RWPE2 (cell line): ENCODE data around the gene GEMIN5.

Experiments used
- ATAC-seq: fragments of 200-7000 bp; cut with Tn5 transposase; 3 replicates; pipeline ENCODE4 v1.9.1; 2021; ENCODE audit warnings: low read depth
- DNase-seq: peaks from one replicate; pipeline ENCODE4 v3.0.0-alpha.2; 2020; ENCODE audit warnings: low spot score
- H3K27ac ChIP-seq: fragments of 450-650 bp; 2 replicates; pipeline ENCODE4 v1.5.1; 2017; ENCODE audit warnings: mild to moderate bottlenecking; ENCODE audit not compliant: poor library complexity, severe bottlenecking
- H3K27me3 ChIP-seq: fragments of 250-450 bp; sonication (Bioruptor Pico); 2 replicates; pipeline ENCODE4 v1.5.1; 2021; ENCODE audit warnings: mild to moderate bottlenecking, moderate library complexity; ENCODE audit not compliant: insufficient read depth, poor library complexity, severe bottlenecking
- H3K36me3 ChIP-seq: fragments of 250-450 bp; sonication (Bioruptor Pico); 2 replicates; pipeline ENCODE4 v1.5.1; 2020; ENCODE audit warnings: low read depth, mild to moderate bottlenecking, moderate library complexity
- H3K4me1 ChIP-seq: fragments of 250-450 bp; sonication (Bioruptor Pico); 2 replicates; pipeline ENCODE4 v1.5.1; 2021; ENCODE audit warnings: mild to moderate bottlenecking, moderate library complexity; ENCODE audit not compliant: insufficient read depth, poor library complexity, severe bottlenecking
- H3K4me3 ChIP-seq: fragments of 250-450 bp; sonication (Bioruptor Pico); 2 replicates; pipeline ENCODE4 v1.5.1; 2021; ENCODE audit warnings: mild to moderate bottlenecking, moderate library complexity; ENCODE audit not compliant: severe bottlenecking
- H3K9me3 ChIP-seq: fragments of 250-450 bp; sonication (Bioruptor Pico); 2 replicates; pipeline ENCODE4 v1.5.1; 2021; ENCODE audit warnings: mild to moderate bottlenecking, moderate library complexity; ENCODE audit not compliant: severe bottlenecking
- CTCF ChIP-seq: fragments of 450-650 bp; IDR thresholded peaks from one replicate; pipeline ENCODE4 v1.5.1; 2017; ENCODE audit warnings: mild to moderate bottlenecking, moderate library complexity; ENCODE audit not compliant: poor library complexity, severe bottlenecking

Gene GEMIN5

GRCh38 chr5:154972476-154973080 is 34.6 kb upstream of the GEMIN5 start:
- Histone ChIP-seq H3K4me1 (no peaks in the 10 kb centered on the region), H3K36me3 (peaks cover 16% of the 10 kb centered on the region), H3K27ac (no peak overlapping the region), H3K4me3 (no peak overlapping the region), H3K27me3 (no peaks in the 10 kb centered on the region), H3K9me3 (no peaks in the 10 kb centered on the region)
- DNase-seq = no peak
- TF ChIP-seq CTCF = peak; percentile 83
- peak; percentile 56; the same call in 1 of the 3 replicates for ATAC-seq

GRCh38 chr5:154971501-154971900 is 33.5 kb upstream of the GEMIN5 start:
- Histone ChIP-seq H3K36me3 (peaks cover 27% of the 10 kb centered on the region), H3K4me3 (no peak overlapping the region), H3K9me3 (no peaks in the 10 kb centered on the region), H3K27ac (no peak overlapping the region), H3K27me3 (no peaks in the 10 kb centered on the region), H3K4me1 (no peaks in the 10 kb centered on the region)
- no peak for ATAC-seq
- no peak for TF ChIP-seq CTCF
- no peak for DNase-seq

- Histone ChIP-seq H3K9me3 (no peaks in the 10 kb centered on the region), H3K4me1 (no peaks in the 10 kb centered on the region), H3K36me3 (peaks cover 32% of the 10 kb centered on the region), H3K27ac (no peak overlapping the region), H3K27me3 (no peaks in the 10 kb centered on the region), H3K4me3 (no peak overlapping the region)
- DNase-seq (no peak), ATAC-seq (peak; percentile 40; the same call in 1 of the 3 replicates)
- TF ChIP-seq CTCF = no peak
Observed at GRCh38 chr5:154970759-154971158, 32.7 kb upstream of the GEMIN5 start.

- H3K9me3 ChIP-seq = no peaks in the 10 kb centered on the region
- TF ChIP-seq CTCF = no peak
- H3K4me3 ChIP-seq = no peak overlapping the region
- H3K4me1 ChIP-seq = no peaks in the 10 kb centered on the region
- H3K36me3 ChIP-seq = peaks cover 39% of the 10 kb centered on the region
- no peaks in the 10 kb centered on the region for H3K27me3 ChIP-seq
- no peak for ATAC-seq
- H3K27ac ChIP-seq = no peak overlapping the region
- DNase-seq = no peak
Observed at GRCh38 chr5:154968953-154969352, 30.9 kb upstream of the GEMIN5 start.

- TF ChIP-seq CTCF = peak; percentile 81
Observed at GRCh38 chr5:154967421-154968024, 29.5 kb upstream of the GEMIN5 start.

More at GRCh38 chr5:154967421-154968024, 29.5 kb upstream of the GEMIN5 start:
- no peaks in the 10 kb centered on the region for H3K9me3 ChIP-seq
- H3K4me3 ChIP-seq = no peak overlapping the region
- ATAC-seq = no peak
- no peak for DNase-seq
- H3K4me1 ChIP-seq = peaks cover 4% of the 10 kb centered on the region
- no peak overlapping the region for H3K27ac ChIP-seq
- H3K27me3 ChIP-seq = no peaks in the 10 kb centered on the region
- peaks cover 52% of the 10 kb centered on the region for H3K36me3 ChIP-seq
